GM12878 (cell line): Measurements from ENCODE around the gene CPO. TPM values are rescaled to one million over a fixed set of nuclear protein-coding genes. Genes with fewer than 3 reads are reported as not detected.

Experiments used
- BCL3 ChIP-seq: IDR thresholded peaks from 2 replicates; pipeline ENCODE4 v1.6.1; 2011; ENCODE audit warnings: borderline replicate concordance, low read depth, mild to moderate bottlenecking, moderate library complexity, low read length; ENCODE audit not compliant: insufficient read depth, poor library complexity, severe bottlenecking
- BMI1 ChIP-seq: fragments of 450-650 bp; IDR thresholded peaks from 2 replicates; pipeline ENCODE4 v1.6.1; 2016; ENCODE audit warnings: mild to moderate bottlenecking, moderate library complexity, borderline replicate concordance
- CEBPB ChIP-seq, 2 experiments: fragments of 150-350 bp in 1 of 2; IDR thresholded peaks; 2 replicates each; pipeline ENCODE4 v1.6.1; 2012 to 2014; ENCODE audit warnings: low read depth in 2 of 2, low read length in 2 of 2, borderline replicate concordance in 1 of 2, inconsistent platforms in 1 of 2
- E2F4 ChIP-seq: IDR thresholded peaks from 2 replicates; pipeline ENCODE4 v1.6.1; 2012; ENCODE audit warnings: low read depth, low read length, improper control_type of control experiment
- ELK1 ChIP-seq: IDR thresholded peaks from 2 replicates; pipeline ENCODE4 v1.6.1; 2012; ENCODE audit warnings: low read depth, low read length, improper control_type of control experiment
- IKZF2 ChIP-seq, 2 experiments: fragments of 450-650 bp; IDR thresholded peaks; 2 replicates each; pipeline ENCODE4 v1.6.1; 2017; ENCODE audit warnings: mild to moderate bottlenecking in 2 of 2, moderate library complexity in 2 of 2
- ZBED1 ChIP-seq: IDR thresholded peaks from 2 replicates; pipeline ENCODE4 v1.6.1; 2016; ENCODE audit warnings: borderline replicate concordance
- ZNF687 ChIP-seq: fragments of 450-650 bp; IDR thresholded peaks from 2 replicates; pipeline ENCODE4 v1.6.1; 2017; ENCODE audit warnings: mild to moderate bottlenecking, moderate library complexity
- polyA plus RNA-seq, 11 experiments: library from polyadenylated mRNA; depleted of rRNA in 4 of 11; unstranded in 6 of 11; stranded (reverse) in 5 of 11; fragments of >200 nt; fragmentation: Nextera tagmentation in 4 of 11; fragmentation: Illumina TruSeq in 1 of 11; extraction: Ambion mirVana in 4 of 11; extraction: Trizol in 1 of 11; gene quantifications; 1 replicate in 1 of 11; 2 replicates in 10 of 11; pipeline versions ENCODE4 v1.2.1 to v1.2.3, GENCODE V29; 2011 to 2016; ENCODE audit warnings: inconsistent platforms in 2 of 11, missing spikeins in 2 of 11, low read depth in 1 of 11
- total RNA-seq, 4 experiments: library from RNA; depleted of rRNA in 3 of 4; stranded (reverse); fragments of >200 nt in 3 of 4; fragmentation: Illumina TruSeq in 1 of 4; extraction: Trizol in 1 of 4; gene quantifications; 2 replicates each; pipeline versions ENCODE4 v1.2.1 to v1.2.3, GENCODE V29; 2013 to 2021

The CPO gene
- total and polyA plus RNA-seq, 10 of the 15 experiments (the other 5 are each of a cell fraction or from before 2014, with no cell fraction given), result 0.13 to 0.14 TPM; not detected in 8

- no peak for TF ChIP-seq BCL3
- no peak for TF ChIP-seq ELK1
- no peak for TF ChIP-seq ZBED1
- TF ChIP-seq ZNF687, result no peak
- no peak for TF ChIP-seq E2F4
- no peak for TF ChIP-seq CEBPB (IDR thresholded peaks at IDR 0.05; ENCODE audit: borderline replicate concordance in 1 of 2, low read depth in 2 of 2, low read length in 2 of 2)
- no peak for TF ChIP-seq BMI1
- no peak for TF ChIP-seq IKZF2 (IDR thresholded peaks at IDR 0.05)
These were observed 40.6 kb downstream of the CPO start (continued) for GRCh38 chr2:206979922-206980321.
